ENCODE data around the gene FAM167B. TPM values are rescaled to one million over a fixed set of nuclear protein-coding genes. Genes with fewer than 3 reads are reported as not detected.

Gene FAM167B
- total and polyA plus RNA-seq, 5 donors from 2014 or later = 0.44 TPM; not detected in 4

Other genes with a start within 250 kb of the FAM167B start
- 100 TPM for gene KHDRBS1, start 233.4 kb upstream of the FAM167B start, total RNA-seq
- gene KHDRBS1, start 233.4 kb upstream of the FAM167B start, polyA plus RNA-seq = 100 to 1,000 TPM in 1 of 4 donors, 10 to 100 TPM in 3; 97.1 to 117 (median 99.4) TPM
- gene TMEM39B, start 174.3 kb upstream of the FAM167B start, total RNA-seq = 13.1 TPM
- gene TMEM39B, start 174.3 kb upstream of the FAM167B start, polyA plus RNA-seq = 1 to 10 TPM; 2.3 to 3.6 (median 2.6) TPM
- 56.1 TPM for gene KPNA6, start 139.2 kb upstream of the FAM167B start, total RNA-seq
- gene KPNA6, start 139.2 kb upstream of the FAM167B start, polyA plus RNA-seq = 10 to 100 TPM; 22.7 to 29.3 (median 26.4) TPM
- 30.9 TPM for gene TXLNA, start 67.5 kb upstream of the FAM167B start, total RNA-seq
- 10 to 100 TPM; 22.4 to 30.0 (median 24.0) TPM for gene TXLNA, start 67.5 kb upstream of the FAM167B start, polyA plus RNA-seq
- gene CCDC28B, start 46.6 kb upstream of the FAM167B start, total RNA-seq = 10.3 TPM
- 10 to 100 TPM; 12.0 to 15.5 (median 14.1) TPM for gene CCDC28B, start 46.6 kb upstream of the FAM167B start, polyA plus RNA-seq
- gene IQCC, start 41.6 kb upstream of the FAM167B start, total RNA-seq = 2.7 TPM
- 1 to 10 TPM in 3 of 4 donors, under 1 TPM in 1; 0.68 to 1.8 (median 1.5) TPM for gene IQCC, start 41.6 kb upstream of the FAM167B start, polyA plus RNA-seq
- gene DCDC2B, start 38.1 kb upstream of the FAM167B start, total RNA-seq = not detected
- gene DCDC2B, start 38.1 kb upstream of the FAM167B start, polyA plus RNA-seq = under 1 TPM in 1 of 4 donors, not detected in 3; 0.09 TPM
- 14.2 TPM for gene TMEM234, start 24.9 kb upstream of the FAM167B start, total RNA-seq
- gene TMEM234, start 24.9 kb upstream of the FAM167B start, polyA plus RNA-seq = 1 to 10 TPM; 4.6 to 6.2 (median 5.5) TPM
- gene EIF3I, start 24.8 kb upstream of the FAM167B start, total RNA-seq = 123 TPM
- gene EIF3I, start 24.8 kb upstream of the FAM167B start, polyA plus RNA-seq = 100 to 1,000 TPM; 191 to 216 (median 204) TPM
- gene LCK, start 4.0 kb downstream of the FAM167B start, total RNA-seq = 388 TPM
- 1,000 to 10,000 TPM in 2 of 4 donors, 100 to 1,000 TPM in 2; 968 to 1,114 (median 1,027) TPM for gene LCK, start 4.0 kb downstream of the FAM167B start, polyA plus RNA-seq
- 98.2 TPM for gene HDAC1, start 44.9 kb downstream of the FAM167B start, total RNA-seq
- 100 to 1,000 TPM; 132 to 150 (median 147) TPM for gene HDAC1, start 44.9 kb downstream of the FAM167B start, polyA plus RNA-seq
- 27.5 TPM for gene MARCKSL1, start 89.0 kb downstream of the FAM167B start, total RNA-seq
- gene MARCKSL1, start 89.0 kb downstream of the FAM167B start, polyA plus RNA-seq = 10 to 100 TPM; 34.4 to 59.4 (median 48.7) TPM
- 43.2 TPM for gene FAM229A, start 115.3 kb downstream of the FAM167B start, total RNA-seq
- gene FAM229A, start 115.3 kb downstream of the FAM167B start, polyA plus RNA-seq = under 1 TPM in 2 of 4 donors, not detected in 2; 0.14 to 0.31 TPM
- 0.76 TPM for gene TSSK3, start 115.3 kb downstream of the FAM167B start, total RNA-seq
- gene TSSK3, start 115.3 kb downstream of the FAM167B start, polyA plus RNA-seq = 1 to 10 TPM in 2 of 4 donors, not detected in 2; 1.1 to 1.9 TPM
- gene BSDC1, start 147.2 kb downstream of the FAM167B start, total RNA-seq = 198 TPM
- 10 to 100 TPM; 27.3 to 45.4 (median 40.1) TPM for gene BSDC1, start 147.2 kb downstream of the FAM167B start, polyA plus RNA-seq
- gene ZBTB8B, start 217.8 kb downstream of the FAM167B start, total RNA-seq = not detected
- not detected for gene ZBTB8B, start 217.8 kb downstream of the FAM167B start, polyA plus RNA-seq